KMS-11 (cell line): ENCODE measurements around the gene ELFN1.
"Not testable (repeated sequence)": the region's sequence is repeated elsewhere in the genome, so short reads cannot be mapped to it uniquely, and the experiment has no call there.

Experiments
- H2AFZ ChIP-seq: fragments of 200-600 bp; sonication (generic); 2 replicates; pipeline ENCODE4 v1.6.1; 2016; ENCODE audit warnings: antibody characterized with exemption, mixed run types, low read depth
- H3K27ac ChIP-seq: fragments of 200-600 bp; sonication (generic); 2 replicates; pipeline ENCODE4 v1.6.1; 2016; ENCODE audit warnings: mild to moderate bottlenecking, mixed run types
- H3K27me3 ChIP-seq: fragments of 200-600 bp; sonication (generic); 2 replicates; pipeline ENCODE4 v1.6.1; 2017; ENCODE audit warnings: mild to moderate bottlenecking, low read depth, mixed run types, moderate library complexity; ENCODE audit not compliant: insufficient read depth
- H3K36me3 ChIP-seq: fragments of 200-600 bp; sonication (generic); 2 replicates; pipeline ENCODE4 v1.6.1; 2017; ENCODE audit warnings: mild to moderate bottlenecking, mixed run types; ENCODE audit not compliant: insufficient read depth
- H3K4me1 ChIP-seq: fragments of 200-600 bp; sonication (generic); 2 replicates; pipeline ENCODE4 v1.6.1; 2016; ENCODE audit warnings: mild to moderate bottlenecking, low read depth, mixed run types; ENCODE audit not compliant: poor library complexity, severe bottlenecking
- H3K4me2 ChIP-seq: fragments of 200-600 bp; sonication (generic); 2 replicates; pipeline ENCODE4 v1.7.0; 2016; ENCODE audit warnings: mild to moderate bottlenecking, mixed run types
- H3K4me3 ChIP-seq: fragments of 200-600 bp; sonication (generic); IDR thresholded peaks from 2 replicates; pipeline ENCODE4 v1.6.1; 2017; ENCODE audit warnings: low read depth, low read length, mixed read lengths; ENCODE audit not compliant: insufficient read depth
- H3K79me2 ChIP-seq: fragments of 200-600 bp; sonication (generic); 2 replicates; pipeline ENCODE4 v1.6.1; 2016; ENCODE audit warnings: low read depth, mixed run types; ENCODE audit not compliant: insufficient read depth
- H3K9ac ChIP-seq: fragments of 200-600 bp; sonication (generic); 2 replicates; pipeline ENCODE4 v1.6.1; 2016; ENCODE audit warnings: mild to moderate bottlenecking, mixed run types
- H4K20me1 ChIP-seq: fragments of 200-600 bp; sonication (generic); 2 replicates; pipeline ENCODE4 v1.6.1; 2016; ENCODE audit warnings: mild to moderate bottlenecking, mixed run types; ENCODE audit not compliant: insufficient read depth
- TF ChIP-seq, protein P1 (sequence below): fragments of 200-600 bp; sonication (generic); conservative IDR thresholded peaks from 2 replicates; pipeline ENCODE4 v1.6.1; 2017; ENCODE audit warnings: low read depth, mild to moderate bottlenecking, antibody characterized with exemption, low read length, moderate library complexity, mixed read lengths

Gene ELFN1

DNA sequence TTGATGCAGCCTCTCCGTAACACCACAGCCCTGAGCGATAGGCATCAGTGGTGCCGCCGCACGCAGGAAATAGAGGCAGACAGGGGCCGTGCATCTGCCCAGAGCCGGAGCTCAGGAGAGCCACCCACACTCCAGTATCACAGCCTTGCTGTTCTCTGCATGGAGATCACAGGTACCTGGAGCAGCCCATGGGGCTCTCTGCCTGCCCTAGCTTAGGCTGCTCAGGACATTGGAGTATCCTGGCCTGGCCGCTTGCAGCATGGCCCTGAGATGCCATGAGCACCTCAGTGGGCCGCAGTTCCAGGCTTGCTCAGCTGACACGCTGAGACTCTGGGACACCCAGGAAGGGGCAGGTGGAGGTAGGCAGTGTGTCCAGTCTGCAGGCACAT, 47.0 kb downstream of the ELFN1 start:
- Histone ChIP-seq H3K4me2 (no peak overlapping the region), H3K4me1 (no peaks in the 10 kb centered on the region)

DNA sequence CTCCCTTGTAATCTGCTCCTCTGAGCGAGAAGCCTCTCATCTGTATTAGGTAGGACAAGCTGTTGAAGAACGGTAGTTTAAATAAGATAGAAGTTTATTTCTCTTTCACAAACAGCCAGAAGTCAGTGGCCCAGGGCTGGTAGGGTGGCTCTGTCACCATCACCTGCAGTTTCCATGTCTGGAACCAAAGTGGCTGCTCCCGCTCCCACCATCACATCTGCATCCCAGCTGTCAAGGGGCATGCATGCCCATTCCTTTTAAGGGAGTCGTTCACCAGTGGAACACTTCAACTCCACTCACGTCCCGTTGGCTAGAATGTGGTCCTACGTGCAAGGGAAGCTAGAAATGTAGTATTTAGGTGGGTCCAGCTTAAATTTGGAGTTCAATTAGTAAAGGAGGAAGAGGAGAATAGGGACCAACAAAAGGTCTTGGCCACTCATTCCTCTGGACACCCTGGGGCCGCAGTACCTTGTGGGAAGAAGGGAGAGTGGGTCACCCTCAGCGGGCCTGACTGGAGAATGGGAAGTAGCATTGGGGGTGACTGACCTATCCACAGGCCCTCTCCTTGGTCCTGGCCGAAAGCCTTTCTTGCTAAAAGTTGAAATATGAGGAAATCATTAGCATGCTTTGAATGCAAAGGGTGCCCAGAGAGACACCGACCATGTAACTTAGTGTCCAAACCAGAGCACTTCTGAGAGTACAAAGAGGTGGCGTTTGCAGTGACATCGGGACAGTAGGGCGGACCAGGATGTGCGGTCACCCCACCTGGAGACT, 48.0 kb downstream of the ELFN1 start:
- H3K36me3 ChIP-seq = no peaks in the 10 kb centered on the region
- no peaks in the 10 kb centered on the region for H3K79me2 ChIP-seq
- H3K4me2 ChIP-seq = no peak overlapping the region
- H3K4me1 ChIP-seq = no peaks in the 10 kb centered on the region
- no peaks in the 10 kb centered on the region for H4K20me1 ChIP-seq
- H3K4me3 ChIP-seq = no peak overlapping the region
- H2AFZ ChIP-seq = no peak overlapping the region
- TF ChIP-seq, protein P1, sequence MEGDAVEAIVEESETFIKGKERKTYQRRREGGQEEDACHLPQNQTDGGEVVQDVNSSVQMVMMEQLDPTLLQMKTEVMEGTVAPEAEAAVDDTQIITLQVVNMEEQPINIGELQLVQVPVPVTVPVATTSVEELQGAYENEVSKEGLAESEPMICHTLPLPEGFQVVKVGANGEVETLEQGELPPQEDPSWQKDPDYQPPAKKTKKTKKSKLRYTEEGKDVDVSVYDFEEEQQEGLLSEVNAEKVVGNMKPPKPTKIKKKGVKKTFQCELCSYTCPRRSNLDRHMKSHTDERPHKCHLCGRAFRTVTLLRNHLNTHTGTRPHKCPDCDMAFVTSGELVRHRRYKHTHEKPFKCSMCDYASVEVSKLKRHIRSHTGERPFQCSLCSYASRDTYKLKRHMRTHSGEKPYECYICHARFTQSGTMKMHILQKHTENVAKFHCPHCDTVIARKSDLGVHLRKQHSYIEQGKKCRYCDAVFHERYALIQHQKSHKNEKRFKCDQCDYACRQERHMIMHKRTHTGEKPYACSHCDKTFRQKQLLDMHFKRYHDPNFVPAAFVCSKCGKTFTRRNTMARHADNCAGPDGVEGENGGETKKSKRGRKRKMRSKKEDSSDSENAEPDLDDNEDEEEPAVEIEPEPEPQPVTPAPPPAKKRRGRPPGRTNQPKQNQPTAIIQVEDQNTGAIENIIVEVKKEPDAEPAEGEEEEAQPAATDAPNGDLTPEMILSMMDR = no peak
- H3K27me3 ChIP-seq = peaks cover 46% of the 10 kb centered on the region
- H3K9ac ChIP-seq = no peak overlapping the region
- H3K27ac ChIP-seq = no peak overlapping the region

More for the DNA sequence above, 47.0 kb downstream of the ELFN1 start:
- no peak overlapping the region for H2AFZ ChIP-seq
- no peak overlapping the region for H3K4me3 ChIP-seq
- H3K9ac ChIP-seq = no peak overlapping the region
- H3K36me3 ChIP-seq = no peaks in the 10 kb centered on the region
- H4K20me1 ChIP-seq = no peaks in the 10 kb centered on the region
- peaks cover 56% of the 10 kb centered on the region for H3K27me3 ChIP-seq
- no peaks in the 10 kb centered on the region for H3K79me2 ChIP-seq
- no peak overlapping the region for H3K27ac ChIP-seq
- TF ChIP-seq, protein P1 = no peak

- not testable (repeated sequence) for H3K79me2 ChIP-seq, H3K36me3 ChIP-seq, H3K9ac ChIP-seq, H3K4me1 ChIP-seq, H4K20me1 ChIP-seq, H2AFZ ChIP-seq, H3K4me2 ChIP-seq, H3K4me3 ChIP-seq, H3K27ac ChIP-seq
- peaks cover 39% of the 10 kb centered on the region for H3K27me3 ChIP-seq
Measured at GRCh38 chr7:1718850-1719249, 48.8 kb downstream of the ELFN1 start.

GRCh38 chr7:1719256-1719655, 49.2 kb downstream of the ELFN1 start:
- not testable (repeated sequence) for H3K27ac ChIP-seq

GRCh38 chr7:1719913-1720312, 49.8 kb downstream of the ELFN1 start:
- Histone ChIP-seq H3K79me2 (no peaks in the 10 kb centered on the region), H3K4me2 (no peak overlapping the region), H4K20me1 (no peaks in the 10 kb centered on the region), H2AFZ (no peak overlapping the region), H3K4me3 (no peak overlapping the region), H3K4me1 (peaks cover 5% of the 10 kb centered on the region), H3K27me3 (peaks cover 35% of the 10 kb centered on the region), H3K9ac (no peak overlapping the region), H3K27ac (no peak overlapping the region), H3K36me3 (no peaks in the 10 kb centered on the region)
- TF ChIP-seq, protein P1 = no peak

More at GRCh38 chr7:1719256-1719655, 49.2 kb downstream of the ELFN1 start:
- not testable (repeated sequence) for H3K9ac ChIP-seq, H3K4me3 ChIP-seq, H4K20me1 ChIP-seq, H3K4me2 ChIP-seq, H3K79me2 ChIP-seq, H3K4me1 ChIP-seq, H3K36me3 ChIP-seq, H2AFZ ChIP-seq
- peaks cover 36% of the 10 kb centered on the region for H3K27me3 ChIP-seq
